Chondrocyte (in vitro differentiated cells): ENCODE data around the gene KDM4C. TPM values are rescaled to one million over a fixed set of nuclear protein-coding genes. Genes with fewer than 3 reads are reported as not detected.
A peak's percentile ranks its signal among the peaks of the same experiment; 100 is the strongest.
"Not testable (repeated sequence)": the region's sequence is repeated elsewhere in the genome, so short reads cannot be mapped to it uniquely, and the experiment has no call there.

Experiments
- DNase-seq: peaks from one replicate; pipeline ENCODE4 v3.0.0; 2021; ENCODE audit warnings: mixed read lengths, low spot score
- H3K27ac Mint-ChIP-seq: one replicate; pipeline ENCODE4 v1.8.0; 2021; ENCODE audit warnings: mild to moderate bottlenecking, moderate library complexity, mixed read lengths; ENCODE audit not compliant: unreplicated experiment
- H3K27me3 Mint-ChIP-seq: 2 replicates; pipeline ENCODE4 v1.8.0; 2021; ENCODE audit warnings: low read depth, mixed read lengths
- H3K36me3 Mint-ChIP-seq: 2 replicates; pipeline ENCODE4 v1.8.0; 2021; ENCODE audit warnings: low read depth, mixed read lengths
- H3K4me1 Mint-ChIP-seq: 2 replicates; pipeline ENCODE4 v1.8.0; 2021; ENCODE audit warnings: low read depth, mild to moderate bottlenecking, mixed read lengths
- H3K4me3 Mint-ChIP-seq: one replicate; pipeline ENCODE4 v1.8.0; 2021; ENCODE audit warnings: mild to moderate bottlenecking, moderate library complexity, mixed read lengths; ENCODE audit not compliant: unreplicated experiment
- H3K9me3 Mint-ChIP-seq: 2 replicates; pipeline ENCODE4 v1.8.0; 2021; ENCODE audit warnings: low read depth, mixed read lengths
- CTCF ChIP-seq: fragments of 200-600 bp; sonication (generic); IDR thresholded peaks from 2 replicates; pipeline ENCODE4 v1.5.0; 2021; ENCODE audit warnings: antibody characterized with exemption, mild to moderate bottlenecking, moderate library complexity
- total RNA-seq: library from RNA; stranded (reverse); gene quantifications from 3 replicates; pipeline ENCODE4 v1.2.1, GENCODE V29; 2021

The KDM4C gene
- total RNA-seq, 1 donor from 2014 or later = 18.1 TPM

GRCh38 chr9:6782981-6783380 lies 25.2 kb downstream of the KDM4C start:
- no peak for DNase-seq
- TF ChIP-seq CTCF = no peak
- Mint-ChIP-seq H3K27ac (no peak overlapping the region), H3K9me3 (no peaks in the 10 kb centered on the region), H3K4me3 (no peak overlapping the region), H3K36me3 (no peaks in the 10 kb centered on the region), H3K4me1 (peaks cover 16% of the 10 kb centered on the region), H3K27me3 (no peaks in the 10 kb centered on the region)

- Mint-ChIP-seq H3K36me3 (no peaks in the 10 kb centered on the region), H3K27ac (no peak overlapping the region), H3K9me3 (no peaks in the 10 kb centered on the region), H3K4me1 (peaks cover 24% of the 10 kb centered on the region), H3K4me3 (no peak overlapping the region), H3K27me3 (no peaks in the 10 kb centered on the region)
- DNase-seq = no peak
- TF ChIP-seq CTCF = no peak
Measured at GRCh38 chr9:6783753-6784152, 26.0 kb downstream of the KDM4C start.

GRCh38 chr9:6785682-6786081 lies 27.9 kb downstream of the KDM4C start:
- H3K27me3 Mint-ChIP-seq = no peaks in the 10 kb centered on the region
- H3K4me1 Mint-ChIP-seq = peaks cover 18% of the 10 kb centered on the region
- no peak overlapping the region for H3K4me3 Mint-ChIP-seq
- TF ChIP-seq CTCF = no peak
- no peak overlapping the region for H3K27ac Mint-ChIP-seq
- H3K9me3 Mint-ChIP-seq = no peaks in the 10 kb centered on the region
- no peak for DNase-seq
- no peaks in the 10 kb centered on the region for H3K36me3 Mint-ChIP-seq

DNA sequence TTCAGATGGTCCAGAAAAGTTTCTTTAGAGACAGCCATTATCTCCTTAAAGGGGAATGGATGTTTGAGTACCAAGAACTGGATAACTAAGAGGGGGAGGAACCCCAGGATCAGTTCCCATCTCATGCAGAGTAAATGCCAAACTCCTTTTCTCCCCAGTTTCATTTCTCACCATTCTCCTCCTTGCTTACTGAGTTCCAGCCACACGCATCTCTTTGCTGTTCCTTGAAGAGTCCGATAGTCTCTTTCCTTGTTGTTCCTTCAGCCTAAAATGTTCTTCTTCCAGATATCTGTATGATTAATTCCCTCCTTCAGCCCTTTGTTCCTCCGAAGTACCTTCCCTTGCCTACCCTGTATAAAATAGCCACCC lies 30.0 kb downstream of the KDM4C start:
- no peaks in the 10 kb centered on the region for H3K27me3 Mint-ChIP-seq
- no peak for TF ChIP-seq CTCF
- H3K36me3 Mint-ChIP-seq = no peaks in the 10 kb centered on the region
- no peak for DNase-seq
- H3K27ac Mint-ChIP-seq = peak overlapping the region; percentile 62
- H3K4me3 Mint-ChIP-seq = no peak overlapping the region
- peaks cover 15% of the 10 kb centered on the region for H3K4me1 Mint-ChIP-seq
- no peaks in the 10 kb centered on the region for H3K9me3 Mint-ChIP-seq

GRCh38 chr9:6788162-6789016 lies 30.6 kb downstream of the KDM4C start:
- DNase-seq = no peak
- H3K9me3 Mint-ChIP-seq = no peaks in the 10 kb centered on the region
- H3K4me3 Mint-ChIP-seq = no peak overlapping the region
- H3K36me3 Mint-ChIP-seq = no peaks in the 10 kb centered on the region
- peak overlapping the region; percentile 63 for H3K27ac Mint-ChIP-seq
- H3K4me1 Mint-ChIP-seq = peaks cover 15% of the 10 kb centered on the region
- no peaks in the 10 kb centered on the region for H3K27me3 Mint-ChIP-seq
- TF ChIP-seq CTCF = no peak

DNA sequence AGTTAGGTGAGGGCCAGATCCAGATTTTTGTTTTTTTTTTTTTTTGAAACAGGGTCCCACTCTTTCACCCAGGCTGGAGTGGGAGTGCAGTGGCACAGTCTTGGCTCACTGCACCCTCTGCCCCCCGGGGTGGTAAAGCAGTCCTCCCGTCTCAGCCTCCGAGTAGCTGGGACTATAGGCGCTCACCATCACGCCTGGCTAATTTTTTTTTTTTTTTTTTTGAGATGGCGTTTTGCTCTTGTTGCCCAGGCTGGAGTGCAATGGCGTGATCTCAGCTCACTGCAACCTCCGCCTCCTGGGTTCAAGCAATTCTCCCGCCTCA lies 31.2 kb downstream of the KDM4C start:
- not testable (repeated sequence) for H3K4me3 Mint-ChIP-seq, H3K9me3 Mint-ChIP-seq, DNase-seq, H3K27me3 Mint-ChIP-seq, H3K27ac Mint-ChIP-seq, H3K36me3 Mint-ChIP-seq
- H3K4me1 Mint-ChIP-seq = peaks cover 15% of the 10 kb centered on the region
